ENCODE measurements around the gene EML6. TPM values are rescaled to one million over a fixed set of nuclear protein-coding genes. Genes with fewer than 3 reads are reported as not detected.

Gene EML6
- total and polyA plus RNA-seq, 2 experiments from 2014 or later = 2.7 to 6.2 TPM

- no peak for TF ChIP-seq NANOG (IDR thresholded peaks at IDR 0.05; ENCODE audit: borderline replicate concordance)
Observed at GRCh38 chr2:54760310-54760709, 36.8 kb downstream of the EML6 start (continued).

DNA sequence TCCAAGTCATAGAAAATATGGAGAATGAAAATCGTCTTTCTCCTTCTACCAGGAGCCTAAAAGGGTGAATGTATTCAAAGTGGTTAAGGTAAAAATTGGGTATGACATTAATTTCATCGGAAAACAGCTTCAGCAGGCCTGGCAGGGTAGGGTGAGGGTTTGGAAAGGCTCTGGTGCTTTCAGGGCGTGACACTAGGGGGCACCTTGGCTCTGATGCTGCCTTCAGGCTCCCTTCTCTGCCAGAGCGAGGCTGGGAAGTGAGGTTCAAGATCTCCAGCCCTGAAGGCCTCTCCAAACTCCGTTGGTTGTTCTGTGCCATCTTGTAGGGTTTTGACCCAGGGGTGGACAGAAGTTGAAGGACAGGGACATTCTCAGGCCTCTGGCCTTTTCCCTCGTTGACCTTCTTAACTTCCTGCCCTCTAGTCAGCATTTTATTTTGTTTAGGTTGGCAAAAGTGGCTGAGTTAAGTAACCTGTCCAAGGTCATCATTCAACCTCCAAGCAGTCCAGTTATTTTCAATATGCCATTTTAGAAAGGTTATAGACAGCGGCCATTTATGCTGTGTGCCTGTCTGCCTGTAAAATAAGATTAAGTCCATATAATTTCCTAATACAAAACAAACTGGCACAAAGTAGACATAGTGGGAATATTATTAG is 40.3 kb downstream of the EML6 start:
- Histone ChIP-seq H3K27ac (ENCODE audit: low read depth) (no peak overlapping the region), H3K4me3 (no peak overlapping the region), H3K27me3 (ENCODE audit: insufficient read depth) (no peaks in the 10 kb centered on the region), H2AFZ (no peak overlapping the region), H3K4me2 (no peak overlapping the region), H3F3A (replicated peaks; ENCODE audit: low read depth) (no peaks in the 10 kb centered on the region), H4K20me1 (replicated peaks; ENCODE audit: insufficient read depth) (no peaks in the 10 kb centered on the region), H3K9me2 (ENCODE audit: insufficient read depth) (no peaks in the 10 kb centered on the region), H3K36me3 (ENCODE audit: insufficient read depth) (no peaks in the 10 kb centered on the region), H3K79me2 (replicated peaks; ENCODE audit: insufficient read depth) (no peaks in the 10 kb centered on the region), H3K4me1 (ENCODE audit: insufficient read depth) (no peaks in the 10 kb centered on the region)
- Mint-ChIP-seq H3K4me3 (no peak overlapping the region), H3K9me3 (no peaks in the 10 kb centered on the region), H3K4me1 (peaks cover 1% of the 10 kb centered on the region; the same call in 2 of the 3 replicates), H3K27me3 (ENCODE audit: insufficient read depth, low read depth, poor library complexity) (no peaks in the 10 kb centered on the region), H3K36me3 (ENCODE audit: low read depth) (no peaks in the 10 kb centered on the region), H3K27ac (no peak overlapping the region)
- TF ChIP-seq CTCF (conservative IDR thresholded peaks at IDR 0.05; ENCODE audit: low read depth in 2 of 2) = peak; percentile 63 to 85
- TF ChIP-seq, protein P1, sequence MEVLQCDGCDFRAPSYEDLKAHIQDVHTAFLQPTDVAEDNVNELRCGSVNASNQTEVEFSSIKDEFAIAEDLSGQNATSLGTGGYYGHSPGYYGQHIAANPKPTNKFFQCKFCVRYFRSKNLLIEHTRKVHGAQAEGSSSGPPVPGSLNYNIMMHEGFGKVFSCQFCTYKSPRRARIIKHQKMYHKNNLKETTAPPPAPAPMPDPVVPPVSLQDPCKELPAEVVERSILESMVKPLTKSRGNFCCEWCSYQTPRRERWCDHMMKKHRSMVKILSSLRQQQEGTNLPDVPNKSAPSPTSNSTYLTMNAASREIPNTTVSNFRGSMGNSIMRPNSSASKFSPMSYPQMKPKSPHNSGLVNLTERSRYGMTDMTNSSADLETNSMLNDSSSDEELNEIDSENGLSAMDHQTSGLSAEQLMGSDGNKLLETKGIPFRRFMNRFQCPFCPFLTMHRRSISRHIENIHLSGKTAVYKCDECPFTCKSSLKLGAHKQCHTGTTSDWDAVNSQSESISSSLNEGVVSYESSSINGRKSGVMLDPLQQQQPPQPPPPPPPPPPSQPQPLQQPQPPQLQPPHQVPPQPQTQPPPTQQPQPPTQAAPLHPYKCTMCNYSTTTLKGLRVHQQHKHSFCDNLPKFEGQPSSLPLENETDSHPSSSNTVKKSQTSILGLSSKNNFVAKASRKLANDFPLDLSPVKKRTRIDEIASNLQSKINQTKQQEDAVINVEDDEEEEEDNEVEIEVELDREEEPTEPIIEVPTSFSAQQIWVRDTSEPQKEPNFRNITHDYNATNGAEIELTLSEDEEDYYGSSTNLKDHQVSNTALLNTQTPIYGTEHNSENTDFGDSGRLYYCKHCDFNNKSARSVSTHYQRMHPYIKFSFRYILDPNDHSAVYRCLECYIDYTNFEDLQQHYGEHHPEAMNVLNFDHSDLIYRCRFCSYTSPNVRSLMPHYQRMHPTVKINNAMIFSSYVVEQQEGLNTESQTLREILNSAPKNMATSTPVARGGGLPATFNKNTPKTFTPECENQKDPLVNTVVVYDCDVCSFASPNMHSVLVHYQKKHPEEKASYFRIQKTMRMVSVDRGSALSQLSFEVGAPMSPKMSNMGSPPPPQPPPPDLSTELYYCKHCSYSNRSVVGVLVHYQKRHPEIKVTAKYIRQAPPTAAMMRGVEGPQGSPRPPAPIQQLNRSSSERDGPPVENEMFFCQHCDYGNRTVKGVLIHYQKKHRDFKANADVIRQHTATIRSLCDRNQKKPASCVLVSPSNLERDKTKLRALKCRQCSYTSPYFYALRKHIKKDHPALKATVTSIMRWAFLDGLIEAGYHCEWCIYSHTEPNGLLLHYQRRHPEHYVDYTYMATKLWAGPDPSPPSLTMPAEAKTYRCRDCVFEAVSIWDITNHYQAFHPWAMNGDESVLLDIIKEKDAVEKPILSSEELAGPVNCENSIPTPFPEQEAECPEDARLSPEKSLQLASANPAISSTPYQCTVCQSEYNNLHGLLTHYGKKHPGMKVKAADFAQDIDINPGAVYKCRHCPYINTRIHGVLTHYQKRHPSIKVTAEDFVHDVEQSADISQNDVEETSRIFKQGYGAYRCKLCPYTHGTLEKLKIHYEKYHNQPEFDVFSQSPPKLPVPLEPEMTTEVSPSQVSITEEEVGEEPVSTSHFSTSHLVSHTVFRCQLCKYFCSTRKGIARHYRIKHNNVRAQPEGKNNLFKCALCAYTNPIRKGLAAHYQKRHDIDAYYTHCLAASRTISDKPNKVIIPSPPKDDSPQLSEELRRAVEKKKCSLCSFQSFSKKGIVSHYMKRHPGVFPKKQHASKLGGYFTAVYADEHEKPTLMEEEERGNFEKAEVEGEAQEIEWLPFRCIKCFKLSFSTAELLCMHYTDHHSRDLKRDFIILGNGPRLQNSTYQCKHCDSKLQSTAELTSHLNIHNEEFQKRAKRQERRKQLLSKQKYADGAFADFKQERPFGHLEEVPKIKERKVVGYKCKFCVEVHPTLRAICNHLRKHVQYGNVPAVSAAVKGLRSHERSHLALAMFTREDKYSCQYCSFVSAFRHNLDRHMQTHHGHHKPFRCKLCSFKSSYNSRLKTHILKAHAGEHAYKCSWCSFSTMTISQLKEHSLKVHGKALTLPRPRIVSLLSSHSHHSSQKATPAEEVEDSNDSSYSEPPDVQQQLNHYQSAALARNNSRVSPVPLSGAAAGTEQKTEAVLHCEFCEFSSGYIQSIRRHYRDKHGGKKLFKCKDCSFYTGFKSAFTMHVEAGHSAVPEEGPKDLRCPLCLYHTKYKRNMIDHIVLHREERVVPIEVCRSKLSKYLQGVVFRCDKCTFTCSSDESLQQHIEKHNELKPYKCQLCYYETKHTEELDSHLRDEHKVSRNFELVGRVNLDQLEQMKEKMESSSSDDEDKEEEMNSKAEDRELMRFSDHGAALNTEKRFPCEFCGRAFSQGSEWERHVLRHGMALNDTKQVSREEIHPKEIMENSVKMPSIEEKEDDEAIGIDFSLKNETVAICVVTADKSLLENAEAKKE (CRISPR knock-in tag; IDR thresholded peaks at IDR 0.05) = no peak
- peak; percentile 92 for ATAC-seq
- peak; percentile 65 for DNase-seq (ENCODE audit: low spot score)

Data from GM23338 (cell line).